BLaER1 (cell line): ENCODE results near the gene SKIDA1.

Source experiments
- H3K27ac ChIP-seq: shearing (Covaris generic); formaldehyde crosslinking; 2 replicates; pipeline ENCODE4 v1.8.1; 2022
- H3K27me3 ChIP-seq: shearing (Covaris generic); formaldehyde crosslinking; 2 replicates; pipeline ENCODE4 v1.8.1; 2022
- H3K36me3 ChIP-seq: shearing (Covaris generic); formaldehyde crosslinking; 2 replicates; pipeline ENCODE4 v1.8.1; 2022
- H3K4me1 ChIP-seq: shearing (Covaris generic); formaldehyde crosslinking; 2 replicates; pipeline ENCODE4 v1.8.1; 2022
- H3K4me2 ChIP-seq: shearing (Covaris generic); formaldehyde crosslinking; 2 replicates; pipeline ENCODE4 v1.8.1; 2022
- H3K4me3 ChIP-seq: shearing (Covaris generic); formaldehyde crosslinking; 2 replicates; pipeline ENCODE4 v1.8.1; 2022
- H3K9ac ChIP-seq: shearing (Covaris generic); formaldehyde crosslinking; 2 replicates; pipeline ENCODE4 v1.8.1; 2022
- H3K9me3 ChIP-seq: shearing (Covaris generic); formaldehyde crosslinking; 2 replicates; pipeline ENCODE4 v1.8.1; 2022
- H4K20me1 ChIP-seq: shearing (Covaris generic); formaldehyde crosslinking; 2 replicates; pipeline ENCODE4 v1.8.1; 2022
- Cebpa-rat ChIP-seq: shearing (Covaris generic); IDR thresholded peaks from 2 replicates; pipeline ENCODE4 v1.8.1; 2022

SKIDA1 gene

GRCh38 chr10:21488957-21489446 is 36.5 kb downstream of the SKIDA1 start:
- Histone ChIP-seq H3K4me1 (peaks cover 2% of the 10 kb centered on the region), H3K27me3 (peaks cover 25% of the 10 kb centered on the region), H3K9me3 (no peaks in the 10 kb centered on the region), H3K4me2 (no peak overlapping the region), H3K9ac (no peak overlapping the region), H3K36me3 (no peaks in the 10 kb centered on the region), H4K20me1 (peaks cover 5% of the 10 kb centered on the region), H3K27ac (no peak overlapping the region), H3K4me3 (no peak overlapping the region)
- TF ChIP-seq Cebpa-rat, result no peak

- no peaks in the 10 kb centered on the region for H3K4me1 ChIP-seq
- no peak overlapping the region for H3K4me2 ChIP-seq
- no peak overlapping the region for H3K27ac ChIP-seq
- H3K9ac ChIP-seq, result no peak overlapping the region
- H3K27me3 ChIP-seq, result peaks cover 19% of the 10 kb centered on the region
- no peaks in the 10 kb centered on the region for H4K20me1 ChIP-seq
- no peak for TF ChIP-seq Cebpa-rat
- H3K36me3 ChIP-seq, result no peaks in the 10 kb centered on the region
- no peak overlapping the region for H3K4me3 ChIP-seq
- no peaks in the 10 kb centered on the region for H3K9me3 ChIP-seq
Observed at GRCh38 chr10:21488246-21488956, 37.1 kb downstream of the SKIDA1 start.

- Histone ChIP-seq H3K27ac (no peak overlapping the region), H3K4me1 (no peaks in the 10 kb centered on the region), H3K9ac (no peak overlapping the region), H4K20me1 (no peaks in the 10 kb centered on the region), H3K4me3 (no peak overlapping the region), H3K36me3 (no peaks in the 10 kb centered on the region), H3K27me3 (peaks cover 11% of the 10 kb centered on the region), H3K9me3 (no peaks in the 10 kb centered on the region), H3K4me2 (no peak overlapping the region)
- TF ChIP-seq Cebpa-rat, result no peak
Observed at GRCh38 chr10:21487416-21488180, 37.9 kb downstream of the SKIDA1 start.

GRCh38 chr10:21482821-21483220 is 42.7 kb downstream of the SKIDA1 start:
- Histone ChIP-seq H3K4me1 (no peaks in the 10 kb centered on the region), H3K9me3 (peaks cover 5% of the 10 kb centered on the region; the same call in 1 of the 2 replicates), H3K36me3 (no peaks in the 10 kb centered on the region), H3K4me2 (no peak overlapping the region), H3K27ac (no peak overlapping the region), H3K27me3 (no peaks in the 10 kb centered on the region), H3K4me3 (no peak overlapping the region), H4K20me1 (no peaks in the 10 kb centered on the region), H3K9ac (no peak overlapping the region)
- TF ChIP-seq Cebpa-rat, result no peak

GRCh38 chr10:21481407-21481806 is 44.1 kb downstream of the SKIDA1 start:
- no peak for TF ChIP-seq Cebpa-rat
- H3K36me3 ChIP-seq, result no peaks in the 10 kb centered on the region
- no peaks in the 10 kb centered on the region for H3K27me3 ChIP-seq
- H3K4me3 ChIP-seq, result no peak overlapping the region
- H4K20me1 ChIP-seq, result no peaks in the 10 kb centered on the region
- no peak overlapping the region for H3K27ac ChIP-seq
- H3K4me2 ChIP-seq, result no peak overlapping the region
- H3K4me1 ChIP-seq, result no peaks in the 10 kb centered on the region
- H3K9ac ChIP-seq, result no peak overlapping the region
- H3K9me3 ChIP-seq, result peaks cover 5% of the 10 kb centered on the region; the same call in 1 of the 2 replicates

- Histone ChIP-seq H3K4me3 (no peak overlapping the region), H3K9me3 (peaks cover 5% of the 10 kb centered on the region; the same call in 1 of the 2 replicates), H3K27ac (no peak overlapping the region), H3K9ac (no peak overlapping the region), H3K4me2 (no peak overlapping the region), H3K27me3 (no peaks in the 10 kb centered on the region), H3K36me3 (no peaks in the 10 kb centered on the region), H4K20me1 (no peaks in the 10 kb centered on the region), H3K4me1 (no peaks in the 10 kb centered on the region)
- TF ChIP-seq Cebpa-rat, result no peak
Observed at GRCh38 chr10:21479570-21480315, 45.7 kb downstream of the SKIDA1 start.

- Histone ChIP-seq H3K36me3 (no peaks in the 10 kb centered on the region), H3K9ac (no peak overlapping the region), H3K4me1 (no peaks in the 10 kb centered on the region), H3K4me3 (no peak overlapping the region), H3K4me2 (no peak overlapping the region), H4K20me1 (no peaks in the 10 kb centered on the region), H3K27ac (no peak overlapping the region), H3K9me3 (no peaks in the 10 kb centered on the region), H3K27me3 (no peaks in the 10 kb centered on the region)
- no peak for TF ChIP-seq Cebpa-rat
Observed at GRCh38 chr10:21475393-21475792, 50.1 kb downstream of the SKIDA1 start.

- Histone ChIP-seq H3K9me3 (no peaks in the 10 kb centered on the region), H3K4me3 (no peak overlapping the region), H3K27ac (no peak overlapping the region), H3K9ac (no peak overlapping the region), H3K4me2 (no peak overlapping the region), H3K27me3 (no peaks in the 10 kb centered on the region), H3K36me3 (no peaks in the 10 kb centered on the region), H4K20me1 (no peaks in the 10 kb centered on the region), H3K4me1 (no peaks in the 10 kb centered on the region)
- no peak for TF ChIP-seq Cebpa-rat
Observed at GRCh38 chr10:21473541-21473940, 51.9 kb downstream of the SKIDA1 start.

GRCh38 chr10:21473135-21473534 is 52.3 kb downstream of the SKIDA1 start:
- Histone ChIP-seq H3K4me3 (no peak overlapping the region), H3K9ac (no peak overlapping the region), H3K27me3 (no peaks in the 10 kb centered on the region), H3K4me2 (no peak overlapping the region), H3K27ac (no peak overlapping the region), H4K20me1 (no peaks in the 10 kb centered on the region), H3K4me1 (no peaks in the 10 kb centered on the region), H3K36me3 (no peaks in the 10 kb centered on the region), H3K9me3 (no peaks in the 10 kb centered on the region)
- no peak for TF ChIP-seq Cebpa-rat

- Histone ChIP-seq H3K36me3 (no peaks in the 10 kb centered on the region), H4K20me1 (no peaks in the 10 kb centered on the region), H3K4me1 (no peaks in the 10 kb centered on the region), H3K27me3 (no peaks in the 10 kb centered on the region), H3K27ac (no peak overlapping the region), H3K4me2 (no peak overlapping the region), H3K9me3 (no peaks in the 10 kb centered on the region), H3K4me3 (no peak overlapping the region), H3K9ac (no peak overlapping the region)
- TF ChIP-seq Cebpa-rat, result no peak
Observed at GRCh38 chr10:21468086-21468485, 57.4 kb downstream of the SKIDA1 start.
